Posterior cingulate gyrus (tissue), 11 donors: ENCODE measurements around the gene BMPR1B.

Experiments
- DNase-seq, 10 donors: peaks; one replicate each; pipeline versions ENCODE4 v3.0.0 to v3.0.0-alpha.2; 2020 to 2021; ENCODE audit warnings: mixed read lengths in 3 of 10
- intact Hi-C: fragments of 100-400 bp; cut with DNase I; formaldehyde crosslinking; loops from one replicate; pipeline ENCODE4 v1.15.1; 2023

BMPR1B gene

GRCh38 chr4:95071851-95072250 lies 314.1 kb downstream of the BMPR1B start:
- intact Hi-C loops, result no loop called here
- DNase-seq, result no peak

GRCh38 chr4:95073646-95074045 lies 315.9 kb downstream of the BMPR1B start:
- DNase-seq, result no peak
- intact Hi-C loops, result no loop called here

- DNase-seq, result no peak
- intact Hi-C loops, result no loop called here
Observed at GRCh38 chr4:95077864-95078263, 320.1 kb downstream of the BMPR1B start.

- DNase-seq, result no peak
- intact Hi-C loops, result no loop called here
Observed at GRCh38 chr4:95080969-95081368, 323.2 kb downstream of the BMPR1B start.

GRCh38 chr4:95084584-95084983 lies 326.8 kb downstream of the BMPR1B start:
- DNase-seq, result no peak
- intact Hi-C loops, result no loop called here

- intact Hi-C loops, result no loop called here
- no peak for DNase-seq
Observed at GRCh38 chr4:95085124-95085833, 327.5 kb downstream of the BMPR1B start.

- intact Hi-C loops, result no loop called here
- no peak for DNase-seq
Observed at GRCh38 chr4:95086551-95086950, 328.8 kb downstream of the BMPR1B start.

- intact Hi-C loops, result no loop called here
- no peak for DNase-seq
Observed at GRCh38 chr4:95087657-95088455, 330.1 kb downstream of the BMPR1B start.

- intact Hi-C loops, result no loop called here
- no peak for DNase-seq
Observed at GRCh38 chr4:95091272-95091671, 333.5 kb downstream of the BMPR1B start.

- no peak for DNase-seq
- intact Hi-C loops, result no loop called here
Observed at GRCh38 chr4:95092766-95093165, 335.0 kb downstream of the BMPR1B start.

- intact Hi-C loops, result no loop called here
- no peak for DNase-seq
Observed at GRCh38 chr4:95093460-95093859, 335.7 kb downstream of the BMPR1B start.

- intact Hi-C loops, result no loop called here
- DNase-seq, result no peak
Observed at GRCh38 chr4:95093936-95094929, 336.5 kb downstream of the BMPR1B start.

GRCh38 chr4:95095348-95095974 lies 337.7 kb downstream of the BMPR1B start:
- intact Hi-C loops, result no loop called here
- no peak for DNase-seq

- DNase-seq, result no peak
- intact Hi-C loops, result no loop called here
Observed at GRCh38 chr4:95102162-95102790, 344.5 kb downstream of the BMPR1B start.

GRCh38 chr4:95105112-95105511 lies 347.4 kb downstream of the BMPR1B start:
- intact Hi-C loops, result no loop called here
- no peak for DNase-seq

- DNase-seq, result no peak
- intact Hi-C loops, result no loop called here
Observed at GRCh38 chr4:95105983-95106382, 348.2 kb downstream of the BMPR1B start.

GRCh38 chr4:95106408-95106928 lies 348.7 kb downstream of the BMPR1B start:
- intact Hi-C loops, result no loop called here
- no peak for DNase-seq

GRCh38 chr4:95107004-95107403 lies 349.2 kb downstream of the BMPR1B start:
- intact Hi-C loops, result no loop called here

GRCh38 chr4:95107635-95108034 lies 349.9 kb downstream of the BMPR1B start:
- intact Hi-C loops, result no loop called here
- DNase-seq, result no peak

More at GRCh38 chr4:95107004-95107403, 349.2 kb downstream of the BMPR1B start:
- DNase-seq, result no peak
